GM18909 (cell line): ENCODE data around the gene PGD.
"Not testable (repeated sequence)": the region's sequence is repeated elsewhere in the genome, so short reads cannot be mapped to it uniquely, and the experiment has no call there.

ENCODE experiments used
- ATAC-seq: cut with Tn5 transposase; IDR thresholded peaks from one replicate; pipeline ENCODE4 v1.9.1; 2021; ENCODE audit warnings: mild to moderate bottlenecking; ENCODE audit not compliant: unreplicated experiment, poor library complexity

The PGD gene

DNA sequence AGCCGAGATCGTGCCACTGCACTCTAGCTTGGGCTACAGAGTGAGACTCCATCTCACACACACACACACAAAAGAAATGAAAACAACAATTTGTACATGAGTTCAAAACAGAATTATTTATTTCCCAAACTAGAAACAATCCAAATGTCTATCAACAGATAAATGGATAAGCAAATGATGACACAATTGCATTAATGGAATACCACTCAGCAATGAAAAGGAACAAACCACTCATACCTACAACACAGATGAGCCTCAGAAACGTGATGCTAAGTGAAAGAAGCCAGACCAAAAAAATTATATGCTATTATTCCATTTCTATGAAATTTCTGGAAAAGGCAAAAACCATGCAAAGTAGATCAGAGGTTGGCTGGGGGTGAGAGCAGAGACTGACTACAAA lies 2.0 kb upstream of the PGD start:
- no peak for ATAC-seq

DNA sequence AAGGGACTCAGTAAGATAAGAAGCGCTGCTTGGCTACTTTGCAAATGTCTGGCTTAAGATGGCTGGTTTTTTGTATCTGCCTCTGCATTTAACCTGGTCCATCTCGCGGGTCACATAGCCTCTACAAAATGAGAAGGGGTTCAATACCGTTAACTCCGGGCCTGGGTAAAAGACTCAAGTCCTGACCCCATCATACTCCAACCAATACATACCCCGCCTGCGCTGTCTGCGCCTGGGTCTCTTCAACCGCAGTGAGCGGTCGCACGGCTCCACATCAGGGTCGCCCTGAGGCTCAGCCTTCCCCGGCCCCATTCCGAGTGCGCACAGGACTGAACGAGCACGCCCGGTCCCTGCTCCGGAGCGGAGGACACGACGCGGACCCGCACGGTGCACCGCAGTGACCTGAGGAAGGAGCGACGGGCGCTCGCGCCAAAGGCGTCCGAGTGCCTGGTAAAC lies 558 bp upstream of the PGD start:
- ATAC-seq: no peak

DNA sequence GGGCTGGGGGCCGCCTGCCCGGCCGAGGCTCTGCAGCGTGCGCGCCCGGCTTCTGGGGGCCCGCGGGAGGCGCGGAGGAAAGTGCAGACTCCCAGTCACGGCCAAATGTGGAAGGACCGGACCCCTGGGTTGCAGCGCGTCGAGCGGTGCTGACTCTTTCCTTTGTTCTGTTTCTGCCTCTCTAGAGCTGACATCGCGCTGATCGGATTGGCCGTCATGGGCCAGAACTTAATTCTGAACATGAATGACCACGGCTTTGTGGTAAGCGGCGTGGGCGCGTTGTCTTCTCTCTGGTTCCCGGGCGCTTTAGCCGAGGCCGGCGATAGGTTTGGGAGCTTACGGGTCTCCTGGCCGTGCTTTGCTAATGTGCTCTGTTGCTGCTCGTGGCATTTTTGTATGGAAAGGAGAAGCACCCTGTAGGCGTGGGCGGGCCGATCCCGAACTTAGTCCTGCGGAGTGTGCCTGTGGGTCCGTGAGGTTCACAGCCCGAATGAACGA lies 629 bp downstream of the PGD start:
- ATAC-seq: no peak

DNA sequence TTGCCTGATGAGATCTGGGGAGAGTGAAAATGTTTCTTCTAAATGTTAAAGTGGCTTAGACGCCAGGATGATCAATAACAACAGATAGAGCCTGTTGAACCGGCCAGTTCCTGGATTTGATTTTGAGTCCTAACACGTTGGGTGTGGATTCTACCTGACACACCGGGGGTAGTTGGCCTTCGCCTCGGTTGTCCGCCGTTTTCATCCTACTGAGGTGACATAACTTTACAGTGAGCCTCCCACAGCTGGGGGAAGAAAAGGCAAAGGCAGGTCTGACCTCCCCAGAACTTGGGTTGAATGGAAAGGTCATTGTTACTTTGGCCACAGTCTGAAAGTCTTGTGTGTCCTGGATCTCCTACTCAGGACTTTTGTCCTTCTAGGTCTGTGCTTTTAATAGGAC lies 1.1 kb downstream of the PGD start:
- no peak for ATAC-seq

DNA sequence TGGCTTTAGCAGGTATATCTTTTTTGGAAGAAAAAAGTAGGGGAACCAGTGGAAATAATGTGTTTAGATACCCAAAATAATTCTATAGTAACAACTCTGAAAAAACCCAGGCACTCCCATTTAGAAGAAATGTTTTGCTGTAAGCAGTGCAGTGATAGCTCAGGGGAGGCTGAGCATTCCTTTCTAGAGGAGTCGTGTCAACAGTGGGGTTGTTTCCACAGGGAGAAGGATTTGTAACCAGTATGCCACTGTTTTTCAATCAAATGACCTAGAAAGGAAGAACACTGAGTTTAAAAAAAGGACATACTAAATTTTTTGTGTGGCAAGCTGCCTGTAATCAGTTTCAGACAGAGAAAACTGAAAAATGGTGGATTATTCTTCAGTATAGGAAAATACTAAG lies 2.4 kb downstream of the PGD start:
- no peak for ATAC-seq

DNA sequence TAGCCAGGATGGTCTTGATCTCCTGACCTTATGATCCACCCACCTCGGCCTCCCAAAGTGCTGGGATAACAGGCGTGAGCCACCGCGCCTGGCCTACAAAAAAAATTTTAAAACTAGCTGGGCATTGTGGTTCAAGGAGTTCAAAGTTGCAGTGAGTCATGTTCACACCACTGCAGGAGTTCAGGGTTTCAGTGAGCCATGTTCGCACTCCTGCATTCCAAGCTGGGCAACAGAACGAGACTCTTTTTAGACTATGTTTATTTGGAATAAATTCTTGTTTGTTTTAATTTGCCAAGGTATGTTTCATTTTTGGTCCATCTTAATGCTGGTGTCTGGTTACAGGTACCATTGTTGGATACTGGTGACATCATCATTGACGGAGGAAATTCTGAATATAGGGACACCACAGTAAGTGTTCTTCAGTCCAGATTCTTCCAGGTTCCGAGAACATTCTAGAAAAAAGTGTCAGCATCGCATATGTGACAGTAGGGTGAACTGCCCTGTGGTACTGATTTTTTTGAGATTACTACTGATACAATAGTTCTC lies 3.9 kb downstream of the PGD start:
- no peak for ATAC-seq

DNA sequence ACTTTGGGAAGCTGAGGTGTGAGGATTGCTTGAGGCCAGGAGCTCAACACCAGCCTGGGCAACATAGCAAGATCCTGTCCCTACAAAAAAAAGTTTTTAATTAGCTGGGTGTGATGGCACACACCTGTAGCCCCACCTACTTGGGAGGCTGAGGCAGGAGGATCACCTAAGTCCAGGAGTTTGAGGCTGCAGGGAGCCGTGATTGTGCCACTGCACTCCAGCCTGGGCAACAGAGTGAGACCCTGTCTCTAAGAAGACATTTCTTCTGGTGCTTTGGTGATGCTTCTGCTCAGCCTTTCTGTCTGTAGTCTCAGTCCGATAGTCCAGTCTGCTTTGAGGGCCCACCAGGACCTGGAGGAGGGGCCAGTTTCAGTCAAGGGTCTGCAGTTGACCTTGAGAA lies 8.3 kb downstream of the PGD start:
- ATAC-seq: no peak

DNA sequence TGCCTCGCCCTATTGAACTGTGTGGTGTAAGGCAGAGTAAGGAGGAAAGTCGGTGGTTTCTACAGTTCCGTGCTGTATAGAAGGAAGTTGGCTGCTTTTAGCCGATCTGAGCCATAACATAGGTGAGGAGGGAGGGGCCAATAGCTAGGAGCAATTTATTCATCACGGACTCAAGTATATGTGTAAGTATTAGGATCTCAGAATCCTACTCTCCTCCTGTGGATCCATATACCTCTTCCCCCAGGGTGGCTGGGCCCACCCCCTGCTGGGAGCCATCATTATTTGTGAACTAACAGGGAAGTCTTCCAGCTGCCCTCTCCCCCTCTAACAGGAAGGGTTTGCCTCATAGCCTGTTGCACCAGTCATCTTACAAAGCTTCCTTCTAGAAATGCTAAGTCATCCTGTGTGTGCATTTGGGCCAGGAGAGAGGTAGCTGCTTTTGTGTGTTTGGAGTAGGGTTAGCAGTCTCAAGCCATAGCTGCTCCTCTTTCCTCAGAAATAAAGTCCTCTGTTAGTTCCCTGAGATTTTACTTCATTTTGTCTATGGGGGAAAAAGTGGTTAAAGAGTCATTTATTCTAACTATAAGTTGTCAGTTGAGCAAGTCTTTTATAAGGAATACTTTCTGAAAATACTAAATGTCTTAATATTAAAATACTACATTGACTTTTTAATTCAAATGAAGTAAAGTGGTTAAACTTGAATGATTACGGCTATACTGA lies 16.5 kb downstream of the PGD start:
- no peak for ATAC-seq

DNA sequence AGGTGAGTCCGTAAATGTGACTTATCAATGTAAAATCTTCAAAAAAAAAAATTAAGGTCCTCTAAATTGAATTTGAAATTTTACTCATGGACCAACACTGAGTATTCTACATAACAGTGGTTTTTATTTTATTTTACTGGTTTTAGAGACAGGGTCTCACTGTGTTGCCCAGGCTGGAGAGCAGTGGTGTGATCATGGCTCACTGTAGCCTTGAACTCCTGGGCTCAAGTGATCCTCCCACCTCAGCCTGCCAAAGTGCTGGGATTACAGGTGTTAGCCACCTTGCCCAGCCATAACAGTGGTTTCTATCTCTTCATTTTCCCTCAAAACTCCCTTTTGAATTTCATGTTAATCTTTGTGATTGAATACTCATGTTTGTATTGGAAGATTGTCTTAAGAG lies 17.1 kb downstream of the PGD start:
- not testable (repeated sequence) for ATAC-seq

DNA sequence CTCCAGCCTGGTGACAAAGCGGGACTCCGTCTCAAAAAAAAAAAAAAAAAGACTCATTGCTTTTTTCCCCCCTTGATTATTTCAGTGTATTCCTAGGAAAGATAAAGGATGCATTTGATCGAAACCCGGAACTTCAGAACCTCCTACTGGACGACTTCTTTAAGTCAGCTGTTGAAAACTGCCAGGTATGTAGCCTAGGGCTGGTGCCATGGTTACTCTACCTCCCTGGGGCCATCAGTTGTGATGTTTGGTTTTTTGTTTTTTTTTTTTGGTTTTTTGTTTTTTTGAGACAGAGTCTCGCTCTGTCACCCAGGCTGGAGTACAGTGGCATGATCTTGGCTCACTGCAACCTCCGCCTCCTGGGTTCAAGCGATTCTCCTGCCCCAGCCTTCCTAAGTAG lies 19.9 kb downstream of the PGD start:
- ATAC-seq: not testable (repeated sequence)

DNA sequence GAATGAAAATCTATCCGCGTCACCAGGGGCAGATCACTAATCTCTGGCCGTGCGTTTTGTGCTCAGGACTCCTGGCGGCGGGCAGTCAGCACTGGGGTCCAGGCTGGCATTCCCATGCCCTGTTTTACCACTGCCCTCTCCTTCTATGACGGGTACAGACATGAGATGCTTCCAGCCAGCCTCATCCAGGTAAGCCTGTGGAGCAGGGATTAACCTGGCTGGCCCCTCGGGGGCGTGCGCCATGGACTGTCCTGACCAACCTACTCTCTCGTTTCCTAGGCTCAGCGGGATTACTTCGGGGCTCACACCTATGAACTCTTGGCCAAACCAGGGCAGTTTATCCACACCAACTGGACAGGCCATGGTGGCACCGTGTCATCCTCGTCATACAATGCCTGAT lies 20.5 kb downstream of the PGD start:
- no peak for ATAC-seq

DNA sequence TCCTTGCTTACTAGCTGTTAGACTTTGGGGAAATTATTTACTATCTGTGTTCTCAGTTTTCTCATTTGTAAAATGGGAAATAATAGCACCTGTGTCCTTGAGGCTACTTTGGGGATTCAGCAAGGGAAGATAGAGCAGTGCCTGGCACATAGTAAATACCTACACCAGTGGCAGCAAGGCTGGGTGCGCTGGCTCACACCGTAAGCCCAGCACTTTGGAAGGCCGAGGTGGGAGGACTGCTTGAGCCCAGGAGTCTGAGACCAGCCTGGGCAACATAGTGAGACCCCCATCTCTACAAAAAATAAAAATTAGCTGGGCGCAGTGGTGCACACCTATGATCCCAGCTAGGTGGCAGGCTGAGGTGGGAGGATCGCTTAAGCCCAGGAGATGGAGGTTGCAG lies 22.8 kb downstream of the PGD start:
- no peak for ATAC-seq

DNA sequence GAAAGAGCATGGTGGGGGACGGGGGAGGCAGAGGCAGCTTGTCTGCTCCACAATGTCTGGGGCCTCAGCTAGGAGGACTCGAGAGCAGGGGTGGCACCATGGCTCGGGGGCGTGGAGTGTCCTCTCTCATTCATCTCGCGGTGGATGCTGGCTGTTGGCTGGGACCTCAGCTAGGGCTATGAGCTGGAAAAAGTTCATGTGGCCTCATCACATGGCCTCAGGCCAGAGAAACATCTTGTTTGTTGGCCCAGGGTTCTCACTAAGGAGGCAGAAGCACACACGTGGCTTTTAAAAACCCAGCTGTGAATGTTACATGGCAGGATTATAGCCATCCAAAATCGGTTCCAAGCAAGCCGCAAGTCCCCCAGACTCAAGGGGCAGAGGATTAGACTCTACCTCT lies 25.2 kb downstream of the PGD start:
- no peak for ATAC-seq

DNA sequence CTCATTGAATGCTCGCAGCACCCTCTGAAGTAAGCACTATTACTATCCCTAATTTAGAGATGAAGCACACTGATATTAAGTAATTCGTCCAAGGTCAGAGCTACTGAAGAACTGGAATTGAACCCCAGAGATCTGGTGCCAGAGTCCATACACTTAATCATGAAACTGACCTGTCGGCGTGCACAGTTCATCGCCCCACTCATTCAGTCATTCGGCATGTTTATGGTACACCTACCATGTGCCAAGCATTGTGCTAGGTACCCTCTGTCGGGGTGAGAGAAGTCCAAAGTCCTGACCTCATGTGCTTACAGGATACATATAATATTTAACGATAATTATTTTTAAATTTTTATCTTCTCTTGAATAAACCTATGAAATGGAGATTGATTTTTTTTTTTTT lies 25.8 kb downstream of the PGD start:
- no peak for ATAC-seq

DNA sequence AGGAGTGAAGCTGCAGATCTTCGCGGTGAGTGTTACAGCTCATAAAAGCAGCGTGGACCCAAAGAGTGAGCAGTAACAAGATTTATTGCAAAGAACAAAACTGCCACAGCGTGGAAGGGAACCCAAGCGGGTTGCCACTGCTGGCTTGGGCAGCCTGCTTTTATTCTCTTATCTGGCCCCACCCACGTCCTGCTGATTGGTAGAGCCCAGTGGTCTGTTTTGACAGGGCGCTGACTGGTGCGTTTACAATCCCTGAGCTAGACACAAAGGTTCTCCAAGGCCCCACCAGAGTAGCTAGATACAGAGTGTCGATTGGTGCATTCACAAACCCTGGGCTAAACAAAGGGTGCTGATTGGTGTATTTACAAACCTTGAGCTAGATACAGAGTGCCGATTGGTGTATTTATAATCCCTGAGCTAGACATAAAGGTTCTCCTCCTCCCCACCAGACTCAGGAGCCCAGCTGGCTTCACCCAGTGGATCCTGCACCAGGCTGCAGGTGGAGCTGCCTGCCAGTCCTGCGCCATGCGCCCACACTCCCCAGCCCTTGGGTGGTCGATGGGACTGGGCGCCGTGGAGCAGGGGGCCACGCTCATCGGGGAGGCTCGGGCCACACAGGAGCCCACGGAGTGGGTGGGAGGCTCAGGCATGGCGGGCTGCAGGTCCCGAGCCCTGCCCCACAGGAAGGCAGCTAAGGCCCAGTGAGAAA lies 27.1 kb downstream of the PGD start:
- ATAC-seq: not testable (repeated sequence)

DNA sequence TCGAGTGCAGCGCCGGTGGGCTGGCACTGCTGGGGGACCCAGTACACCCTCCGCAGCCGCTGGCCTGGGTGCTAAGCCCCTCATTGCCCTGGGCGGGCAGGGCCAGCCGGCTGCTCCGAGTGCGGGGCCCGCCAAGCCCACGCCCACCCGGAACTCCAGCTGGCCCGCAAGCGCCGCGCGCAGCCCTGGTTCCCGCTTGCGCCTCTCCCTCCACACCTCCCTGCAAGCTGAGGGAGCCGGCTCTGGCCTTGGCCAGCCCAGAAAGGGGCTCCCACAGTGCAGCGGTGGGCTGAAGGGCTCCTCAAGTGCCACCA lies 27.6 kb downstream of the PGD start:
- ATAC-seq: not testable (repeated sequence)

DNA sequence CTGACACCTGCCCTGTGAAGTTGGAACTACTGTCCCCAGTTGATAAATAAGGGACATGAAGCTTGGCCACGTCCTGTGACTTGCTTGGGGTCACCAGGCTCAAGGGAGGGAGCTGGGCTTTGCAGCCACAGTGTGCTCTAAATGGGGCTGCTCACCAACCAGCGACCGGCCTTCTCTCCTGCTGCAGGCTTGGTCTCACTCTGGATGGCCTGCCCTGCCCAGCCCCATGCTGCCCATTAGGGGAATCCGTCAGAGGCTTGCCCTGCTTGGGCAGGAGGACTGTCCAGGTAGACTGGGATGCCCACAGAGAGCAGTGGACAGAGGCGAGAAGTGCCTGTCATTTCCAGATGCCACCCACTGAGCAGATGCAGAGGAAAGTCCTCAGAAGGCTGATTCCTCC lies 30.1 kb downstream of the PGD start:
- ATAC-seq: no peak

DNA sequence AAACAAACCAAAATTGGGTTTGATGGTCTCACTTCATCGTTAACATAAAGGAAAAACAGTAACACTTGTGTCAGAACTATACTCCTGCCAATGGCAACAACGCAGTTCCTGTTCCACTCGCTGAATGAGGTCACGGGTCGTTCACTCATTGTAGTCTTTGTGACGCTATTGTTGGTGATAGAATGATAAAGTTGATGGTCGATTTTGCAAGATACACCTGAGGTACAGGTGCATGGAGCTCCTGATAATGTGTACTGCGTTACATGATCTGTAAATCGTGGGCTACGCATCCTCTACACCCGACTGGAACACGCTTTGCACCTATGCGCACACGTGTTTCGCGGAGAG lies 31.0 kb downstream of the PGD start:
- ATAC-seq: peak; percentile 21

DNA sequence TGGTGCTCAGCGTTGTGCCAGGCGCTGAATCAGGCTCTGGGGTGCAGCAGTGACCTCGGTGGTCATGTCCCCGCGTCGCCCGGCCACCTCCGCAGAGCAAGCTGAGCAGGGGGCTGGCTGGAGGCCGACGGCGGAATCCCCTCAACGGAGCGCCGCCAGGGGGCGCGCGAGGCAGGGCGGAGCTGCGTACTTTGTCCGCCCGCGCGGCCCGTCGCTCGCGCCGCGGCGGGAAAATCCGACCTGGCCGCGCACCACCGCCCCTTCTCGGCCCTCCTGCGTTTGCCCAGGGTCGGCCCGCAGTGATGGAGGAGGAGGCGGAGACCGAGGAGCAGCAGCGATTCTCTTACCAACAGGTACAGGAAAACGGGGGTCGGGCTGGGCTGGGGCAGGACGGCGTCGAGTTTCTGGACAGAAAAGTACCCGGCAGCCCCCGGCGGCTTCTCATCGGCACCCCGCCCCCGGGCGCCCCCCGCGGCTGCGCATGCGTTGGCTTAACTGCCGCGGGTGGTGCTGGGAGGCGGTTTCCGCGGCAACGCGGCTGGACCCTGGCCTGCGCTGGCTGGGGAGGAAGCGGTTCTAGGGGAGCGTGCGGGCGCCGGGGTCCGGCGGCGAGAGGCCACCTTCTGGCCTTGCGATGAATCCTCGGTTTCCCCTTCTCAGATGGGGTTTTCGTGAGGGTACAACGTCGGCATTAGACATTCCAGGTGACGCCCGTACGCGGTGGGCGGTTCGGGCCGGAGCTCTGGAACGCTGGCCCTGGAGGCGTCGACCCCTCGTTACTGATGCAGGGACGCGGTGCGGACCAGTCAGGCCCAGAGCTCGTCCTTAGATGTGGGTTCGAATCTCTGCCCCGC lies 31.6 kb downstream of the PGD start, which contains the start of gene CENPS:
Gene CENPS, plus strand, starts transcription at position 218 of the 854 bp plus-strand sequence. Its CDS starts 85 bp downstream, at position 303.
- ATAC-seq: peak; percentile 82

DNA sequence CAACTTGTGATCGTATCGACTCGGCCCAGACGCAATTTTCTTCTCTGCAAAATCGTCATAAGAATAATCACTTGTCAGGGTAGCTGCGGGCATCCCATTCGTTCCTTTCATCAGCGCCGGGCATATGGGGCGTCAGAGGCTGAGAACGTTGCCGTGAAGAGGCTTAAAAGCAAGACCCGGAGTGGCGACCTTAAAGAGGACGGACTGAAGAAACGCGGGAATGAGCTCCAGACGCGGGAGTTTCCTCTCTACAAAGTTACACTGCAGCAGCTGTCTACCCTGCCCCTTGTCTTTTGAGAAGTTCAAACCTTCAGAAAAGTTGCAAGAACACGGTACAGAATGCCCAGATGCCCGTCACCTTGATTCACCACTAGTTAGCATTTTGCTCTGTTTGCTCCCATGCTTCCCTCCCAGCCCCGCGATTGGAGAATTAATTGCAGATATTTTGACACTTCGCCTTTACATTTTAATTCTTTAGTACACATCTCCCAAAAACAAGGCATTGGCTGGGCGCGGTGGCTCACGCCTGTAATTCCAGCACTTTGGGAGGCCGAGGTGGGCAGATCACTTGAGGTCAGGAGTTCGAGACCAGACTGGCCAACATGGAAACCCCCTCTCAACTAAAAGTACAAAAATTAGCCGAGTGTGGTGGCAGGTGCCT lies 32.3 kb downstream of the PGD start:
- ATAC-seq: no peak
